HEK293 (cell line): ENCODE data around the gene THAP4.

Experiments
- CTCF ChIA-PET: fragments of 350-600 bp; formaldehyde crosslinking; extraction: SDS; loops from one replicate; lab custom pipeline; 2021; ENCODE audit warnings: antibody characterized with exemption; lab: Yijun Ruan, JAX
- POLR2A ChIA-PET: fragments of 300-600 bp; formaldehyde crosslinking; extraction: SDS; loops from one replicate; lab custom pipeline; 2020; ENCODE audit warnings: antibody characterized with exemption, inconsistent platforms; lab: Yijun Ruan, JAX
- H3K27ac ChIP-seq: fragments of 200-500 bp; sonication (Bioruptor generic); 2 replicates; pipeline ENCODE4 v1.5.1; 2014; ENCODE audit warnings: low read depth, low read length, control low read depth, inconsistent platforms; ENCODE audit errors: extremely low read depth
- H3K36me3 ChIP-seq, 2 experiments: fragments of 200-500 bp in 1 of 2; sonication (Bioruptor generic) in 1 of 2; 1 replicate in 1 of 2; 2 replicates in 1 of 2; pipeline ENCODE4 v1.5.1; 2014 to 2017; ENCODE audit warnings: inconsistent platforms in 2 of 2, low read length in 2 of 2; ENCODE audit not compliant: control insufficient read depth in 2 of 2, insufficient read depth in 1 of 2
- H3K4me1 ChIP-seq: fragments of 200-500 bp; sonication (Bioruptor generic); 2 replicates; pipeline ENCODE4 v1.5.1; 2014; ENCODE audit warnings: mild to moderate bottlenecking, low read length, inconsistent platforms; ENCODE audit not compliant: control insufficient read depth, insufficient read depth
- H3K4me3 ChIP-seq: 2 replicates; pipeline ENCODE4 v1.5.1; 2011; ENCODE audit warnings: low read depth, mild to moderate bottlenecking, control low read depth, low read length, moderate library complexity
- H3K9me3 ChIP-seq: fragments of 200-500 bp; sonication (Bioruptor generic); 2 replicates; pipeline ENCODE4 v1.5.1; 2014; ENCODE audit warnings: low read depth, low read length, inconsistent platforms; ENCODE audit not compliant: control insufficient read depth, insufficient read depth
- HOXC10 ChIP-seq: sonication (generic); formaldehyde crosslinking; IDR thresholded peaks from 2 replicates; pipeline ENCODE4 v1.8.1; 2023; ENCODE audit warnings: mild to moderate bottlenecking, missing genetic modification reagents
- KLF10 ChIP-seq: fragments of 450-650 bp; IDR thresholded peaks from 2 replicates; pipeline ENCODE4 v1.5.1; 2018; ENCODE audit warnings: missing biosample characterization, mild to moderate bottlenecking, missing genetic modification characterization
- OSR2 ChIP-seq: fragments of 450-650 bp; formaldehyde crosslinking; IDR thresholded peaks from 2 replicates; pipeline ENCODE4 v1.5.1; 2016; ENCODE audit warnings: missing biosample characterization, missing genetic modification characterization
- PRDM1 ChIP-seq: fragments of 450-650 bp; formaldehyde crosslinking; IDR thresholded peaks from 2 replicates; pipeline ENCODE4; 2016; ENCODE audit warnings: missing biosample characterization, missing genetic modification characterization
- TRIM28 ChIP-seq: IDR thresholded peaks from 2 replicates; pipeline ENCODE4 v1.6.1; 2011; ENCODE audit warnings: low read length, control low read depth, borderline replicate concordance
- YY1 ChIP-seq: fragments of 450-650 bp; formaldehyde crosslinking; IDR thresholded peaks from 2 replicates; pipeline ENCODE4 v1.5.1; 2018; ENCODE audit warnings: missing biosample characterization, missing genetic modification characterization
- ZBTB11 ChIP-seq: fragments of 450-650 bp; formaldehyde crosslinking; conservative IDR thresholded peaks from 2 replicates; pipeline ENCODE4 v1.5.1; 2016; ENCODE audit warnings: low read depth, missing biosample characterization, missing genetic modification characterization
- ZBTB6 ChIP-seq: fragments of 450-650 bp; formaldehyde crosslinking; IDR thresholded peaks from 2 replicates; pipeline ENCODE4 v1.5.1; 2017; ENCODE audit warnings: missing biosample characterization, missing genetic modification characterization
- ZFP41 ChIP-seq: fragments of 450-650 bp; formaldehyde crosslinking; IDR thresholded peaks from 2 replicates; pipeline ENCODE4 v1.5.1; 2016; ENCODE audit warnings: missing biosample characterization, missing genetic modification characterization, borderline replicate concordance
- ZNF280C ChIP-seq: fragments of 450-650 bp; formaldehyde crosslinking; IDR thresholded peaks from 2 replicates; pipeline ENCODE4 v1.5.1; 2016; ENCODE audit warnings: missing biosample characterization, missing genetic modification characterization
- ZNF501 ChIP-seq: fragments of 450-650 bp; formaldehyde crosslinking; IDR thresholded peaks from 2 replicates; pipeline ENCODE4 v1.5.1; 2016; ENCODE audit warnings: missing biosample characterization, missing genetic modification characterization
- ZNF521 ChIP-seq: fragments of 450-650 bp; formaldehyde crosslinking; IDR thresholded peaks from 2 replicates; pipeline ENCODE4 v1.5.1; 2017; ENCODE audit warnings: missing biosample characterization, mild to moderate bottlenecking, missing genetic modification characterization
- ZNF610 ChIP-seq: fragments of 450-650 bp; formaldehyde crosslinking; IDR thresholded peaks from 2 replicates; pipeline ENCODE4 v1.5.1; 2016; ENCODE audit warnings: missing biosample characterization, missing genetic modification characterization, borderline replicate concordance
- ZNF623 ChIP-seq: fragments of 450-650 bp; formaldehyde crosslinking; IDR thresholded peaks from 2 replicates; pipeline ENCODE4 v1.5.1; 2016; ENCODE audit warnings: missing biosample characterization, missing genetic modification characterization
- ZNF792 ChIP-seq: fragments of 450-650 bp; formaldehyde crosslinking; IDR thresholded peaks from 2 replicates; pipeline ENCODE4 v1.5.1; 2016; ENCODE audit warnings: missing biosample characterization, missing genetic modification characterization
- TF ChIP-seq, protein P1 (sequence below): fragments of 450-650 bp; formaldehyde crosslinking; IDR thresholded peaks from 2 replicates; pipeline ENCODE4 v1.5.1; 2016; ENCODE audit warnings: missing biosample characterization, missing genetic modification characterization
- TF ChIP-seq, protein P2 (sequence below): fragments of 450-650 bp; formaldehyde crosslinking; IDR thresholded peaks from 2 replicates; pipeline ENCODE4 v1.5.1; 2017; ENCODE audit warnings: missing biosample characterization, missing genetic modification characterization
- TF ChIP-seq, protein P3 (sequence below): fragments of 450-650 bp; formaldehyde crosslinking; IDR thresholded peaks from 2 replicates; pipeline ENCODE4 v1.5.1; 2017; ENCODE audit warnings: missing biosample characterization, missing genetic modification characterization
- TF ChIP-seq, protein P4 (sequence below): fragments of 450-650 bp; formaldehyde crosslinking; optimal IDR thresholded peaks from 2 replicates; pipeline ENCODE3; 2016; ENCODE audit warnings: missing biosample characterization, mild to moderate bottlenecking, missing genetic modification characterization

THAP4 gene

GRCh38 chr2:241574911-241575623 lies 61.9 kb downstream of the THAP4 start:
- Histone ChIP-seq H3K4me1 (no peaks in the 10 kb centered on the region), H3K9me3 (no peaks in the 10 kb centered on the region), H3K36me3 (peaks cover 0 to 7% of the 10 kb centered on the region in 2 experiments; a peak in 2 of 3 replicates), H3K4me3 (no peak overlapping the region), H3K27ac (no peak overlapping the region)
- no peak for TF ChIP-seq ZNF623 (tag by site-specific recombination)
- TF ChIP-seq, protein P1, sequence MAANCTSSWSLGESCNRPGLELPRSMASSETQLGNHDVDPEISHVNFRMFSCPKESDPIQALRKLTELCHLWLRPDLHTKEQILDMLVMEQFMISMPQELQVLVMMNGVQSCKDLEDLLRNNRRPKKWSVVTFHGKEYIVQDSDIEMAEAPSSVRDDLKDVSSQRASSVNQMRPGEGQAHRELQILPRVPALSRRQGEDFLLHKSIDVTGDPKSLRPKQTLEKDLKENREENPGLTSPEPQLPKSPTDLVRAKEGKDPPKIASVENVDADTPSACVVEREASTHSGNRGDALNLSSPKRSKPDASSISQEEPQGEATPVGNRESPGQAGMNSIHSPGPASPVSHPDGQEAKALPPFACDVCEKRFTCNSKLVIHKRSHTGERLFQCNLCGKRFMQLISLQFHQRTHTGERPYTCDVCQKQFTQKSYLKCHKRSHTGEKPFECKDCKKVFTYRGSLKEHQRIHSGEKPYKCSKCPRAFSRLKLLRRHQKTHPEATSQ (tag by site-specific recombination), result no peak
- TF ChIP-seq ZNF280C (tag by site-specific recombination), result no peak
- no peak for TF ChIP-seq ZNF501
- TF ChIP-seq ZBTB11, result no peak
- TF ChIP-seq KLF10 (tag by site-specific recombination), result no peak
- TF ChIP-seq YY1 (tag by site-specific recombination), result no peak
- TF ChIP-seq ZFP41, result no peak
- TF ChIP-seq, protein P2, sequence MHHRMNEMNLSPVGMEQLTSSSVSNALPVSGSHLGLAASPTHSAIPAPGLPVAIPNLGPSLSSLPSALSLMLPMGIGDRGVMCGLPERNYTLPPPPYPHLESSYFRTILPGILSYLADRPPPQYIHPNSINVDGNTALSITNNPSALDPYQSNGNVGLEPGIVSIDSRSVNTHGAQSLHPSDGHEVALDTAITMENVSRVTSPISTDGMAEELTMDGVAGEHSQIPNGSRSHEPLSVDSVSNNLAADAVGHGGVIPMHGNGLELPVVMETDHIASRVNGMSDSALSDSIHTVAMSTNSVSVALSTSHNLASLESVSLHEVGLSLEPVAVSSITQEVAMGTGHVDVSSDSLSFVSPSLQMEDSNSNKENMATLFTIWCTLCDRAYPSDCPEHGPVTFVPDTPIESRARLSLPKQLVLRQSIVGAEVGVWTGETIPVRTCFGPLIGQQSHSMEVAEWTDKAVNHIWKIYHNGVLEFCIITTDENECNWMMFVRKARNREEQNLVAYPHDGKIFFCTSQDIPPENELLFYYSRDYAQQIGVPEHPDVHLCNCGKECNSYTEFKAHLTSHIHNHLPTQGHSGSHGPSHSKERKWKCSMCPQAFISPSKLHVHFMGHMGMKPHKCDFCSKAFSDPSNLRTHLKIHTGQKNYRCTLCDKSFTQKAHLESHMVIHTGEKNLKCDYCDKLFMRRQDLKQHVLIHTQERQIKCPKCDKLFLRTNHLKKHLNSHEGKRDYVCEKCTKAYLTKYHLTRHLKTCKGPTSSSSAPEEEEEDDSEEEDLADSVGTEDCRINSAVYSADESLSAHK (tag by site-specific recombination), result no peak
- no peak for TF ChIP-seq TRIM28
- no peak for TF ChIP-seq ZNF610 (tag by site-specific recombination)
- TF ChIP-seq, protein P3, sequence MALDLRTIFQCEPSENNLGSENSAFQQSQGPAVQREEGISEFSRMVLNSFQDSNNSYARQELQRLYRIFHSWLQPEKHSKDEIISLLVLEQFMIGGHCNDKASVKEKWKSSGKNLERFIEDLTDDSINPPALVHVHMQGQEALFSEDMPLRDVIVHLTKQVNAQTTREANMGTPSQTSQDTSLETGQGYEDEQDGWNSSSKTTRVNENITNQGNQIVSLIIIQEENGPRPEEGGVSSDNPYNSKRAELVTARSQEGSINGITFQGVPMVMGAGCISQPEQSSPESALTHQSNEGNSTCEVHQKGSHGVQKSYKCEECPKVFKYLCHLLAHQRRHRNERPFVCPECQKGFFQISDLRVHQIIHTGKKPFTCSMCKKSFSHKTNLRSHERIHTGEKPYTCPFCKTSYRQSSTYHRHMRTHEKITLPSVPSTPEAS (tag by site-specific recombination), result no peak
- TF ChIP-seq ZNF521 (tag by site-specific recombination), result no peak
- ChIA-PET POLR2A (no interaction called here), CTCF (interaction anchor here (0.6 kb wide), 1 partner anchor 43 kb away, joined by 3 read pairs; no protein-coding TSS in a partner anchor)

DNA sequence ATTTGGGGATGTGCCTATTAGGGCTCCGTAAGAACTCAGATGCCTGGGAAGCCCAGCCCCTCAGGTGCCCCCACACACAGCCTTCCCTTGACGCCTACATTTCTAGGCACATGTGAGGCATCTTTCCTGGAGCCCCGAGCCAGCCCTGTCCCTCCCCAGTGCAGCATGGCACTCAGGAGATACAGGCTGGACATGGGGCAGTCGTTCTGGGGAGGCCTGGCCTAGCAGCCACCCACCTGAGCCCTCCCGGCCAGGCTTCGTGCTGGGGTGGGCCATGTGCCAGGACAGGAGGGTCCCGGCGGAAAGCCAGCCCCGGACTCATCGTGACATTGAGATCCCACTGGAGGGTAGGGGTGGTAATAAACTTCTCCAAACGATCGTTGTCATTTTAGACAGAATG lies 63.2 kb downstream of the THAP4 start:
- ChIA-PET POLR2A (no interaction called here), CTCF (interaction anchor here (0.6 kb wide), 1 partner anchor 714 kb away, joined by 3 read pairs; no protein-coding TSS in a partner anchor)
- H3K4me3 ChIP-seq, result no peak overlapping the region
- H3K27ac ChIP-seq, result no peak overlapping the region
- H3K4me1 ChIP-seq, result no peaks in the 10 kb centered on the region
- peaks cover 0 to 7% of the 10 kb centered on the region in 2 experiments; a peak in 2 of 3 replicates for H3K36me3 ChIP-seq
- H3K9me3 ChIP-seq, result no peaks in the 10 kb centered on the region
- no peak for TF ChIP-seq HOXC10 (CRISPR knock-in tag)
- no peak for TF ChIP-seq ZNF792
- no peak for TF ChIP-seq OSR2 (tag by site-specific recombination)
- no peak for TF ChIP-seq ZBTB6 (tag by site-specific recombination)
- TF ChIP-seq, protein P4, sequence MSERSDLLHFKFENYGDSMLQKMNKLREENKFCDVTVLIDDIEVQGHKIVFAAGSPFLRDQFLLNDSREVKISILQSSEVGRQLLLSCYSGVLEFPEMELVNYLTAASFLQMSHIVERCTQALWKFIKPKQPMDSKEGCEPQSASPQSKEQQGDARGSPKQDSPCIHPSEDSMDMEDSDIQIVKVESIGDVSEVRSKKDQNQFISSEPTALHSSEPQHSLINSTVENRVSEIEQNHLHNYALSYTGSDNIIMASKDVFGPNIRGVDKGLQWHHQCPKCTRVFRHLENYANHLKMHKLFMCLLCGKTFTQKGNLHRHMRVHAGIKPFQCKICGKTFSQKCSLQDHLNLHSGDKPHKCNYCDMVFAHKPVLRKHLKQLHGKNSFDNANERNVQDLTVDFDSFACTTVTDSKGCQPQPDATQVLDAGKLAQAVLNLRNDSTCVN (tag by site-specific recombination), result no peak
- TF ChIP-seq PRDM1, result no peak
